NCI-H446 (cell line): ENCODE data around the gene CLEC4D.
"Not testable (repeated sequence)": the region's sequence is repeated elsewhere in the genome, so short reads cannot be mapped to it uniquely, and the experiment has no call there.

ENCODE experiments used
- DNase-seq, 2 experiments: peaks; one replicate each; lab custom pipeline; 2025; lab: John Stamatoyannopoulos, UW

The CLEC4D gene

DNA sequence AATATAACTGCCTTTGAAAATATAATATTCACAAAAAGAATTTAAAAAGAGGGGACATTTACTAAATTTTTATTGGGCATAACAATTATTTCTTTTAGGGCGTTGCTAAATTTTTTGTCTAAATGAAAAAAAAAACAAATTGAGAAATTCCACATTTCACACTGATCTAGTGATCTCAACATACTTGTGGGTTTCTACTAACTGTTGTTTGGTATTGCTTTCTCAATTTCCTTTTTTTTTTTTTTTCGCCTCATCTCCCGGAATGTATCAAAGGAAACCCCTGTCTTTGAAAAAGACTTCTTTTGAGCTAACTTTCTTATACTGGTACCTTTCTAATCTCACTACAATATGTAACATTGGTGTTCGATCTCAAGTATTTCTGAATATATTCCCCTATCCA, at the start of gene CLEC4D:
CLEC4D (plus strand) TSS at position 248 of the 400 bp plus-strand sequence. CDS start 230 bp downstream, outside the sequence.
- DNase-seq = no peak

DNA sequence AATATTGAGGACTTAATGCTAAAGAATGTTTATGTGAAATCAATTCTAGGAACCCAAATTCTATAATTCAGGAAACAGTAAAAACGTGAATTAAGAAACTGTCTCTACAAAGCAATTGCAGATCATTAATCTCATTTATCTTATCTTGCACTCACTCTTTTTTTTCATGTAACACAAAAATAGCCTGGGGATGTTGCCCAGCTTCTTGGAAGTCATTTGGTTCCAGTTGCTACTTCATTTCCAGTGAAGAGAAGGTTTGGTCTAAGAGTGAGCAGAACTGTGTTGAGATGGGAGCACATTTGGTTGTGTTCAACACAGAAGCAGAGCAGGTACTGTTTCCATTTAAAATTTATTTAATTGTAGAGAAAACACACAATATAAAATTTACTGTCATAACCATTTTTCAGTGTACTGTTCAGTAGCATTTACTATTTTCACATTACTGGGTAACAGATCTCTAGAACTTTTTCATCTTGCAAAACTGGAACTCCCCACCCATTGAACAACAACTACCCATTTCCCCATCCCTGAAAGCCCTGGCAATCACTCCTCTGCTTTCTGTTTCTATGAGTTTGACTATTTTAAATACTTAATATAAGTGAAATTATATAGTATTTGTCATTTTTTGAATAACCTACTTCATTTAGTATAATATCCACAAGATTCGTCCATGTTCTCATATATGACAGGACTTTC, 47.9 kb upstream of the CLEC4D start:
- DNase-seq = no peak

DNA sequence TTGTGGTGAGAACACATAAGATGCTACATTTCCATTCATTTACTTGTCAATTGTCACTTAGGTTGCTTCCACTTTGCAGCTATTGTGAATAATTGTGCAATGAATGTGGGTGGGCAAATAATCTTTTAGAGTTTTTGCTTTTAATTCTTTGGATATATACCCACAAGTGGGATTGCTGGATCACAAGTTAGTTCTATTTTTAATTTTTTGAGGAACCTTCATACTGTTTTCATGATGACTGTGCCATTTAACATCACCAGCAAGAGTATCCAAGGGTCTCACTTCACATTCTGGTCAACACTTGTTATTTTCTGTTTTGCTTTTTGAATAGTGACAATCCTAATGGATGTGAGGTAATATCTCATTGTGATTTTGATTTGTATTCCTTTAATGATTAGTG, 47.1 kb upstream of the CLEC4D start:
- DNase-seq = no peak

DNA sequence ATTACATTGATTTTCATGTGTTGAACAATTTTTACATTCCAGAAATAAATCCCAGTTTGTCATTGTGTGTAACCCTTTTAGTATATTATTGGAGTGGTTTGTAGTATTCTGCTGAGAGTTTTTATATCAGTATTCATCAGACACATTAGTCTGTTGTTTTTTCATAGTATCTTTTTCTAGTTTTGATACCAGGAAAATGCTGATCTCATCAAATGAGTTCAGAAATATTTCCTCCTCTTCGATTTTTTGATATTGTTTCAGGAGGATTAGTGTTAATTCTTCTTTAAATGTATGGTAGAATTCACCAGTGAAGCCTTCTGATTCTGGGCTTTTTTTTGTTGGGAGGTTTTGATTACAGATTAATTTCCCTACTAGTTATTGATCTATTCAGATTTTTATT, 42.2 kb upstream of the CLEC4D start:
- no peak for DNase-seq

DNA sequence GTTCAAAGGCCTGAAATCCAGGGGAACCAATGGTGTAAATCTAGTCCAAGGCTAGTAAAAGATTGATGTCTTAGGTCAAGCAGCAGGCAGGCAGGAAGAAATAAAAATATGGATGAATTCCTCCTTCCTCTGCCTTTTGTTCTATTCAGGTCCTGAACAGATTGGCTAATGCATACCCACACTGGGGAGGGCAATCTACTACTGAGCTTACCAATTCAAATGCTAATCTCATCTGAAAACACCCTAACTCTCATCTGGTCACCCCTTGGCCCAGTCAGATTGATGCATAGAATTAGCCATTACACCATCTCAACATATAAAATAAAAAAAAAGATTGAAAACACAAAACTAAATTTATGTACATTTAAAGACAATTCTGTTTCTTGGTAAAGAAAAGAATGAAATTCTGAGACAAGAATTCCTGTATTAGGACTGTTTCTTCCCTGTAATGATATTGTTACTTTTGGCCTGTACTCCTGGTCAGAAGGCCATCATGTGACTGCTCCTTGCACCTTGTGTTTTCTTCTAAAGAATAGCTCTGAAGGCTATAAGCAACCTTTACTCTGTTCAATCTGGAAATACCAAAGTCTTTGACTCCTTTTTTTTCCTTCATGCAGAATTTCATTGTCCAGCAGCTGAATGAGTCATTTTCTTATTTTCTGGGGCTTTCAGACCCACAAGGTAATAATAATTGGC, 37.6 kb upstream of the CLEC4D start:
- DNase-seq = no peak

DNA sequence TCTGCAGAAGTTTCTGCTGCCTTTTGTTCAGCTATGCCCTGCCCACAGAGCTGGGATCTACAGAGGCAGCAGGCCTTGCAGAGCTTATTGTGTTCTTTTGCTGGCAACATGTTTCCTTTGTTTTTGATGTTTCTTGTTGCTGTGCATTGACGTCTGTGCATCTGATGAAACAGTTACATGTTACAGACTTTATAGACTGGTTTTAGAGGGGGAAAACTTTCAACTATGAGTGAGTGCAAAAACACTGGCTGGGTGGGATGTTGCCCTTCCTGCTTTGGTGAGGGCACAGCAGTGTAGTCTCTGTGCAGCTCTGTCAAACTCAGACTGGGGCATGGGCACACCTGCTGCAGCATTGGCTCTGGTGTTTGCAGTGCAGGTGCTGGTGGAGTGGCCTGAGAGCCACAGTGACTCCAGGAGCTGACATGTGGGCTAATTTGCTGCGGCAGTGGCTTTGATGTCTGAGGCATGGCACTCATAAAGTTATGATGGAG, 30.7 kb upstream of the CLEC4D start:
- no peak for DNase-seq

DNA sequence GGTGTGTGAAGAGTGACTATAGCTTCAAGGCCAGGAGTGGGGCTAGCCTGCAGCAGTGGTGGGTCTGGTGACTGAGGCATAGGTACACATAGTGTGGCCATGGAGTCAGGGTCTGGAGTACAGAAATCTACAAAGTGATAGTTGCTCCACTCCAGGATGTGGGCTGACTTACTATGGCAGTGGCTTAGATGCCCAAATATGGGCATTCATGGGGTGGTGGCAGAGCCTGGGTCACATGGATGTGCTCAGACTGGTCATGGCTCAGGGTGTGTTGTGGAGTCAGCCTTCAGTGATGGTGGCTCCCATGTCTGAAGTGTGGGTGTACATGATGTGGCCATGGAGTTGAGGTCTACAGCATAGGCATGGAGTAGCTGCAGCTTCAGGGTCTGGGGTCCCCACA, 30.2 kb upstream of the CLEC4D start:
- DNase-seq = no peak

DNA sequence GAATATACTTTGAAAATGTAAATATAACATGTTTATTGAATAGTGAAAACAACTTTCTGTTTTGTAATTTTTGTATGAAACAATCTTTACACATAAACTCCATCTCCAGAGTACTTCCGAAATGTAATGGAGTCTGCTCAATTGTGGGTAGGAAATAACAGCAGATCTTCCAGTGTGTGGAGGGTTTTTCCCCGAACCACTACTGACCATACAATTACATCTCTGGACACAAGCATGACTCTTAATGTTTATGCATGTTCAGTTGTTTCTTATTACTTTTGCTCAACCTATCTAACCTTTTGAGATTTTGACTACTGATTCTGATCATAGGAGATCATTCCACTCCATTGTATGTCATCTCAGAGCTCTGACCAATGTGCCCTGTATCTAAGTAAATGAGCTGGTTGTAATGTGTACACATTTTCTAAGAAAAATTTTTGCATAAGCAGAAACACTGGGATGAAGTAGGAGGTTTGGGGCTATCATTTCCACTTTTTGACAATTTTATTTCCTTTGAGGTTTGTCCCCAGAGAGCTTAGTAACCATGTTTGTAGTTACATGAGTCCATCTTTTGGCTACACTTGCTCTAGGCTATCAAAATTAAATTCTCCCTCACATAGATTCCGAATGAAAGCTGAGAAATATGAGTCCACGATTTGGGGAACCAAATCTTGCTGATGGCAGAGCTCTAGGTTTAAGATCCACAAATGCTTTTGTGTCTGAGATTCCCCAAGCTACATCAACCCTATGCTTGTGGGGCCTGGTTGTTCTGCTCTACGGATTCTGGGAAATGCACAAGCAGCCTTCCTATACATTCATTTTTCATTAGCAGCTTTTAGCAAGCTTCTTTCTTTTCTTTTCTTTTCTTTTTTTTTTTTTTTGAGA, 21.4 kb upstream of the CLEC4D start:
- DNase-seq = no peak

DNA sequence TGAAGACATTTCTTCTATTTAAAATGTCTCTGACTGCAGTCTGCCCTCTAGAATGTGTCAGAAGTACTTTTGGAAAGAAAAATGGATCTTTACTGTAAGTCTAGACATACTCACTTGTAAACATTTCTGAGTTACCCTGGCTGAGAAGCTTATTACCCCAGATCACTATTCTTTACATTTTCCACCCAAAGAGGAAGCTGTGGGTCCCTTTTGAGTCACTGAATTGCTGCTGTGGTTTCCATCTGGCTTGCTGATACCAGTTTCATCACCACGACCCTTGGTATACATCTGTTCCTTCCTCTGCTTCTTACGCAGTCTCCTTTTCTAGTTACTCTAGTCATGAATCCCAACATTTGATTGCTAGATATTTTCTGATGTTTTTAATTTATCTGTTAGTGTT, 20.2 kb upstream of the CLEC4D start:
- no peak for DNase-seq

DNA sequence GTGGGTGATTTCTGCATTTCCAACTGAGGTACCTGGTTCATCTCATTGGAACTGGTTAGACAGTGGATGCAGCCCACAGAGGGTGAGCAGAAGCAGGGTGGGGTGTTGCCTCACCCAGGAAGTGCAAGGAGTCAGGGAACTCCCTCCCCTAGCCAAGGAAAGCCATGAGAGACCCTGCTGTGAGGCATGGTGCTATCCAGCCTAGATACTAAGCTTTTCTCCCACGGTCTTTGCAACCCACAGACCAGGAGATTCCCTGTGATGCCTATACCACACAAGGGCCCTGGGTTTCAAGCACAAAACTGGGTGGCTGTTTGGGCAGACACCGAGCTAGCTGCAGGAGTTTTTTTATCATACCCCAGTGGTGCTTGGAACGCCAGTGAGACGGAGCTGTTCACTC, 17.6 kb upstream of the CLEC4D start:
- DNase-seq = not testable (repeated sequence)

DNA sequence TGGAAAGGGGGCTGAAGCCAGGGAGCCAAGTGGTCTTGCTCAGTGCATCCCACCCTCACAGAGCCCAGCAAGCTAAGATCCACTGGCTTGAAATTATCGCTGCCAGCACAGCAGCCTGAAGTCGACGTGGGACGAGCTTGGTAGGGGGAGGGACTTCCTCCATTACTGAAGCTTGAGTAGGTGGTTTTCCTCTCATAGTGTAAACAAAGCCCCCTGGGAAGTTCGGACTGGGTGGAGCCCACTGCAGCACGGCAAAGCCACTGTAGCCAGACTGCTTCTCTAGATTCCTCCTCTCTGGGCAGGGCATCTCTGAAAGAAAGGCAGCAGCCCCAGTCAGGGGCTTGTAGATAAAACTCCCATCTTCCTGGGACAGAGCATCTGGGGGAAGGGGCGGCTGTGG, 17.2 kb upstream of the CLEC4D start:
- DNase-seq = not testable (repeated sequence)

DNA sequence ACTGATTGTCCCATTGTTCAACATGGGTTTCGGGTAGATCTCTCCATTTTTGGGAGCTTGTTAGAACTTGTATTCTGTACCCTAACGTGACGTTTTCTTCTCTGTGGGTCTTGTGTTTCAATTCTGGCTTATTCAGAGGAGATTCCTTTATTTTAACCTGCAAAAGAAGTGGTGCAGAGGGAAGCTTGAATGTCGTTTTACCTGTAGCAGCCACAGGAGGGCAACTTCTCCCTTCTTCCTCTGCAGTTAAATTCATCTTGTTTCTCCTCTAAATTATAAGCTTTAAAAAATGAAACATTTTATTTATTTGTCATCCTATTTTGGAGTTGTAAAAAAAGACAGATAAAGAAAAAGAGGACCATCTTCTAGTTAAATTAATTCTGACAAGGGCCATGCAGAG, 13.7 kb upstream of the CLEC4D start:
- no peak for DNase-seq

DNA sequence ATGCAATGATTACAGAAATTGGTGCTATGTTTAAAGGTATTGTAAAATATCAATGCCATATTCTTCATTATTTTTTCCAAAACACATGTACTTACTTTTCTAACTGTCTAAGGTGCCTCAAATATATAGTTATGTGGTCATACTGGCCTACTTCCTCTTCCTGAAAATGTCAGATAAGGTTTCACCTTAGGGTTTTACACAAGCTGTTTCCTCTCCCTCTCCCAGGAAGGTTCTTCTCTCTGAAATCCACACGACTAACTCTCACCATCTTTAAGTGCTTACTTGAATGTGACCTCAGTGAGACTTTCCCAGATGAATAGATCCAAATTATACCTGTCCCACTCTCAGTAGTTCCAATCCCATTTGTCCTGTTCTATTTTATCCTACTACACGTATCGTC, 11.6 kb upstream of the CLEC4D start:
- DNase-seq = no peak

DNA sequence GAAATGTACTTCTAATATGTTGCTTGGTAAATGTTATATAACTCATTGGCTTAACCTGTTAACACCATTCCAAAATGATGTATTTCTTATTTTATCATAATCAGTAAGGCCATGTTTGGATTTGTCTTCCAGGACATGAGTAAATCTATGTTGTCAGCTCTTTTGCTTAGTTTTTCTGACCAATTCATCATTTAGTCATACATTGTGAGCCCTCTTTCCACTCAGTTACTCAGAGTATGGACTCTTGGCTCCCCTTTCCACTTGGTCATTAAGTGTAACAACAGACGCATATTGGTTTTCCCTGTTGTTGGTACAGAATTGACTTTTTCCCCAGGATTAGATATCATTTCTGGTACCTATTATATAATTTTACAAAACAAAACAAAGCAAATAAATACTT, 9.0 kb upstream of the CLEC4D start:
- DNase-seq = no peak

DNA sequence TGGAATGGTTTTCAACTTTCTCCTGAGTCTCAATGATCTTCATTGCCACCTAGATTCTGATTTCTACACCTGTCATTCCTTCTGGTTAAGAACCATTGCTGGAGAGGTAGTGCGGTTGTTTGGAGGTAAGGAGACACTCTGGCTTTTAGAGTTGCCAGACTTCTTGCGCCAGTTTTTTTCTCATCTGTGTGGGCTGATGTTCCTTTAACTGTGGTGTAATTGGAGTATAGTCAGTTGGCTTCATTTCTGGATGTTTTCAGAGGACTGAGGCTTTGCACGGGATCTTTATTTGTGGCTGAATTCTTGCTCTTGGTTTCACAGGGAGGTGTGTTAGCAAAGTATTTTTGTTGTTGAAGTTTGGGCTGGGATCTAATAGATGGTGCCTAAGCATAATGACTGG, 5.7 kb upstream of the CLEC4D start:
- DNase-seq = no peak

DNA sequence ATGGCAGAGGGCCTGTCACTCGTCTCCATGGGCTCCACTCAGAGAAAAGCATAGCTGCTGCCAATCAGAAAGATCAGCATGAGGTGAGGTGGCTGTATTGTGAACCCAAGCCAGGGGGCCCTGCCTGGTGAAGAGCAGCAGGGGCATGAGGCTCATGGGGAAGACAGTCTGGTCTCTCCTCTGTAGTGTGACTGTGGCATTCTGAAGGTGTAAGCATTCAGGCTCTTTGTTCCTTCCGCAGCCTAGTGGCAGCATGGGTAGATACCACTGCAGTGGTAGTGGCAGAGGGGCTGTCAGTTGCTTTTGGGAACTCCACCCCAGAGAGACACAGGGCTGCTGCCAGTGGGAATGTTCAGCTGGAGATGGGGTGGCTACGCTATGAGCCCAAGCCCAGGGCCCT, 5.1 kb upstream of the CLEC4D start:
- no peak for DNase-seq

DNA sequence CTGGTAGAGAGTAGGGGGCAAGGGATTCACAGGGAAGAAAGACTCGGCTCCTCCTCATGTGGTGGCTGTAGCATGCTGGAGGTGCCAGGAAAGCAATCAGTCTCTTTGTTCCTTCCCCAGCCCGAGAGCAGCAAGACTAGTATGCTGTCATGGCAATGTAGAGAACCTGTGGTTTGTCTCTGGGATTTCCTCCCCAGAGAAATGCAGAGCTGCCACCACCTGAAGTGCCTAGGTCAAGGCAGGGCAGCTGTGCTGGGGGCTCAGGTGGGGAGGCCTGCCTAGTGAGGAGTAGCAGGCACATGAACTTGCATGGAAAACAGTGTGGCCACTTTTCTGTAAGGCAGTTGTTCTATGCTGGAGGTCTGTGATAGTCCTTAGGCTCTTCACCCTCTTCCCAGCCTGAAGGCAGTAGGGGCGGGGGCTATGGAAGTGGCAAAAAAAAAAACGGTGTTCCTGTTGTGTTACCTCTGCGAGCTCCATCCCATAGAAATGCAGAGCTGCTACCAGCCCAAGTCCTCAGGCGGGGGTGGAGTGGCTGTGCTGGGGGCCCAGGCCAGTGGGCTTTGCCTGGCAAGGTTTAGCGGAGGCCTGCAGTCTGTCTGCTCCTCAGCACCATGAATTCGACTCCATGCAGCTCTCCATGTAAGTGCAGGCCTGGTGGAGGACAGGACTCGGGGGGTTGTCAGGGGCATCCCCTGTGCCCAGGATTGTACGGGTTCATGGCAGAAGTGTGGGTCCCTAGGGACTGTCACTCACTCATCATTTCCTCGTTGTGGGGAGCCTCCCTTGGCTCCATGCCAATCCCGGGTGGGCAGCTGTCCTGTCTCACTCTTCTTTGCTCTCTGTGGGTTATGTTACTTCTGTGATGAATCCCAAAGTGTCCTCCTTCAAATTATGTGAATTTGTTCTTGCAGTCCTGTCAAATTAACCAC, 4.1 kb upstream of the CLEC4D start:
- no peak for DNase-seq

DNA sequence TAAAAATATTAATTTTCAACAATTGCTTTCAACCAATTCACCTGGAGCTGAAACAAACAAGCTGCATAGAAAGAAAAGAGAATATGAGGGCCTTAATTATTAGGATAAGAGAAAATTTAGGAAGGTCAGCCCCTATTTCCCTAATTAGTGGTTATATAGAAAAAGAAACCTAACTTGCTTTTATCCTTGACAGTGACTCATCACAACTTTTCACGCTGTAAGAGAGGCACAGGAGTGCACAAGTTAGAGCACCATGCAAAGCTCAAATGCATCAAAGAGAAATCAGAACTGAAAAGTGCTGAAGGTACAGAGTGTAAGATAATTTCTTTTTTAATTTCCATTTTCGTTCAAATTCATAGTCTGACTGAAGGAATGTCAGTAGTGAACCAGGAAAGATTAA, 4.7 kb downstream of the CLEC4D start:
- DNase-seq = no peak

DNA sequence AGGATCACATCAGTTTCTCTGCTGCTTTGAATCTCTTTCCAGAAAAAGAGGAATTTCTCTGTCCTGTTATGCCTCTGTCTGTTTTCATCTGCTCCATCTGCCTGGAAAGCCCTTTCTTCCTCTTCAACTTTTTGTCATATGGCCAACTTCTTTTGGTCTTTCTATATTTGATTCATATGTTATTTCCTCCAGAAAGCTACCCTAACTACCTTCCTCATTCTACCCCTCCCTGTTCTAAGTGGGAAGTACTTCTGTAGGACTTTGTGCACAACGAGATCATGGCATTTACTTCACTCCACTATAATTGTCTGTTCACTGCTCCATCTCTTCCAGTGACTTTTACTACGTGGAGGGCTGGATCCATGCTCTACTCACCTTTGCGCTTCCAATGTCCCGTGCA, 5.9 kb downstream of the CLEC4D start:
- DNase-seq = no peak

DNA sequence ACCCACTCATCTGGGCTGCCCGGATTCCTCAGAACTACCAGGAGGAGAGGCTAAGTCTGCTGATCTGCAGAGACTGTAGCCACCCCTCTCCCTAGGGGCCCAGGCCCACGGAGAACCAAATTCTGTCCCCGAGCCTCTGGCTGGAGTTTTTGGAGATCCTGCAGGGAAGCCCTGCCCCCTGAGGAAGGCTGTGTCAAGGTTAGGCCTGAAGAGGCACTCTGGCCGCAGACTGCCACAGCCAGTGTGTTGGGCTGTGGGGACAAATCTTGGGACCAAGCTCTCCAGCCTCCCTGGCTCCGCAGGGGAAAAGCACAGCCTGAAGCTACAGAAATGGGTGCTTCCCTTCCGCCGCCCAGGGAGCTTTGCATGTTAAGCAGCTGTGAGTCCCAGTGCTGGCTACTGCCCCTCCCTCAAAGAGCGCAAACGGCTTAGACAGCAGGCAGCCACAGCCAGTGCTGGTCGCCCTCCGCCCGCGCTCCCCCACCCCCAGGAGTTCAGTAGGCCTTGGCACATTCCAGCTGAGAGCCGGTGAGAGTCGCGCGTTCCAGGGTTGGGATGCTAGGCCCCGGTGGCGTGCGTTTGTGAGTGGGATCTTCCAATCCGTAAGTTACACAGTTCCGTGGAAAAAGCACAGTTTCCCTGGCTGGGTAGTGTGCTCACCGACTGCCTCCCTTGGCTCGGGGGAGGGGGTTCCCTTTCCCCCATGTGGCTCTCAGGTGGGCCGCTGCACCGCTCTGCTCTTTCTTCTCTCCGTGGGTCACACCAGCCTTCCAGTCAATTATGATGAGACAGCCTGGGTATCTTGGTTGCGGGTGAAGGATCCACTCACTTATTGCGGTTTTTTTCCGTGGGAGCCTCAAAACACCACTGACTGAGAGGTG, 14.2 kb downstream of the CLEC4D start:
- DNase-seq = no peak

DNA sequence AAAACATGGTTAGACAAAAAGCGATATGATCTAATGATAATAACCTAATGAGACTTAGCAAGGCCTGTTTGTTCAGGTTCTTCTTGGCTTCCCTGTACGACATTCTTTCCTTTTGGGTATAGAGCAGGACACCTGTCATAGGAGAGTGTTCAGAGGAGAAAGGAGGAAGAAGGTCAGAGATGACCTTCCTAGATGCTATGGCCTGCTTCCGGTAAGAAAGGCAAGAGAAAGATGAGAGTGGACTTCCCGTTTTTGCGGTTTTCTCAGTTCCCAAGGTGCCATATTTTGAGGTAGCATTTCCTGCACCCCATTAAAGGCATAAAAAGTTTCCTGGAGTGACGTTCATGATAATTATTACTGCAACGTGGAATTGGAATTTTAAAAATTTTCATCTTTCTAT, 18.7 kb downstream of the CLEC4D start:
- no peak for DNase-seq
